ENCODE data around the gene FOXO3. TPM values are rescaled to one million over a fixed set of nuclear protein-coding genes. Genes with fewer than 3 reads are reported as not detected.

Gene FOXO3
- total and polyA plus RNA-seq, 2 of the 8 experiments (the other 6 are each of a cell fraction or from before 2014, with no cell fraction given): 13.1 to 19.3 TPM

- TF ChIP-seq USF2 (IDR thresholded peaks at IDR 0.05; ENCODE audit: low read length): no peak
- TF ChIP-seq CHD1 (IDR thresholded peaks at IDR 0.05; ENCODE audit: low read depth, low read length): no peak
- Histone ChIP-seq H2BK12ac (ENCODE audit: low read depth, low read length) (no peak overlapping the region), H3K9me3 (ENCODE audit: insufficient read depth in 2 of 2, low read depth in 1 of 2, low read length in 1 of 2) (no peaks in the 10 kb centered on the region), H3K23ac (ENCODE audit: insufficient read length) (no peak overlapping the region), H3K14ac (ENCODE audit: insufficient read length) (no peak overlapping the region), H2BK5ac (ENCODE audit: low read depth, low read length) (no peak overlapping the region), H3K27ac (ENCODE audit: low read depth, low read length) (no peak overlapping the region), H3K4me1 (replicated peaks in 1 of 4; ENCODE audit: control insufficient read depth in 3 of 4, insufficient read depth in 4 of 4, low read length in 3 of 4) (peaks cover 5 to 25% (median 16%) of the 10 kb centered on the region in 4 experiments; a peak in 6 of 7 replicates), H3K4ac (replicated peaks; ENCODE audit: insufficient read length, low read depth, low read length) (no peak overlapping the region), H2BK20ac (ENCODE audit: low read length) (no peak overlapping the region), H4K91ac (replicated peaks; ENCODE audit: insufficient read length, low read length) (no peak overlapping the region), H3K23me2 (ENCODE audit: low read depth, low read length) (no peaks in the 10 kb centered on the region), H4K8ac (ENCODE audit: extremely low read depth, insufficient read depth, low read length) (no peak overlapping the region), H4K20me1 (replicated peaks in 1 of 2; ENCODE audit: control insufficient read depth in 1 of 2, insufficient read depth in 2 of 2, low read length in 2 of 2) (peaks cover 2% of the 10 kb centered on the region in 2 experiments), H3K4me2 (ENCODE audit: insufficient read depth in 1 of 2, low read depth in 2 of 2, low read length in 2 of 2) (no peak overlapping the region), H3K56ac (replicated peaks; ENCODE audit: insufficient read length, low read depth, low read length) (no peak overlapping the region), H2BK15ac (ENCODE audit: low read length) (no peak overlapping the region), H3K4me3 (ENCODE audit: extremely low read depth in 1 of 4, insufficient read depth in 2 of 4, low read depth in 3 of 4, low read length in 4 of 4) (no peak overlapping the region), H2AK5ac (ENCODE audit: low read depth, low read length) (no peak overlapping the region), H3K18ac (ENCODE audit: extremely low read depth, low read length) (no peak overlapping the region), H3K79me2 (ENCODE audit: control insufficient read depth in 1 of 2, insufficient read depth in 2 of 2, low read length in 2 of 2) (peaks cover 3 to 85% of the 10 kb centered on the region in 2 experiments), H3K36me3 (ENCODE audit: control insufficient read depth in 2 of 4, insufficient read depth in 4 of 4, low read length in 3 of 4) (no peaks in the 10 kb centered on the region), H2BK120ac (replicated peaks; ENCODE audit: low read depth, low read length) (no peak overlapping the region), H3K79me1 (ENCODE audit: low read depth, low read length) (peaks cover 6% of the 10 kb centered on the region), H3K27me3 (replicated peaks in 1 of 4; ENCODE audit: control insufficient read depth in 3 of 4, extremely low read depth in 1 of 4, insufficient read depth in 3 of 4, low read length in 3 of 4) (no peaks in the 10 kb centered on the region), H3K9ac (replicated peaks in 1 of 4; ENCODE audit: extremely low read depth in 1 of 4, low read depth in 3 of 4, low read length in 3 of 4) (no peak overlapping the region), H2AFZ (ENCODE audit: low read length) (no peak overlapping the region), H4K5ac (ENCODE audit: insufficient read length, low read depth, low read length) (no peak overlapping the region)
- 94% methylated on average over 5 of the region's 5 CpGs; no CpG with 5 or more reads in 1 of the 2 experiments for WGBS, 2 experiments (ENCODE audit: extremely low coverage in 1 of 2, insufficient coverage in 1 of 2, insufficient read length in 1 of 2, insufficient replicate concordance in 2 of 2, low coverage in 1 of 2, low lambda C conversion rate in 2 of 2, missing lambda C conversion rate in 1 of 2)
- DNase-seq (ENCODE audit: low read depth in 1 of 2, low spot score in 2 of 2) (no peak), FAIRE-seq (no peak)
- CTCF ChIA-PET (ENCODE audit: partially characterized antibody): no interaction called here
- POLR2A ChIA-PET (ENCODE audit: partially characterized antibody): no interaction called here
These were observed 23.6 kb downstream of the FOXO3 start for GRCh38 chr6:108584323-108584722.
